ENCODE data around the gene XYLT1. TPM values are rescaled to one million over a fixed set of nuclear protein-coding genes. Genes with fewer than 3 reads are reported as not detected.

The XYLT1 gene
- total and polyA plus RNA-seq, 10 of the 15 experiments (the other 5 are each of a cell fraction or from before 2014, with no cell fraction given): 0.88 to 14.8 (median 5.8) TPM

GRCh38 chr16:17467923-17468540 lies 2.7 kb downstream of the XYLT1 start (continued):
- TF ChIP-seq RELB (IDR thresholded peaks at IDR 0.05; ENCODE audit: low read depth) (0 out of 2 replicates have a peak, but pooled peaks have one; percentile 17), BHLHE40 (IDR thresholded peaks at IDR 0.05; ENCODE audit: borderline replicate concordance in 1 of 2, low read depth in 2 of 2, low read length in 1 of 2) (no peak), MEF2A (IDR thresholded peaks at IDR 0.05; ENCODE audit: insufficient read depth, low read depth, low read length) (no peak), SMC3 (IDR thresholded peaks at IDR 0.05; ENCODE audit: borderline replicate concordance, low read length) (peak; percentile 84), STAT1 (conservative IDR thresholded peaks at IDR 0.05) (no peak), CTCF (IDR thresholded peaks at IDR 0.05 in 2 of 3, conservative IDR thresholded peaks at IDR 0.05 in 1 of 3; ENCODE audit: control insufficient read depth in 2 of 3, extremely low read depth in 1 of 3, insufficient read depth in 1 of 3, low read depth in 3 of 3, low read length in 3 of 3) (peak; percentile 72 to 76 (median 72)), ZBTB4 (CRISPR knock-in tag; IDR thresholded peaks at IDR 0.05) (no peak), SPI1 (IDR thresholded peaks at IDR 0.05; ENCODE audit: borderline replicate concordance, insufficient read depth, low read depth, low read length) (no peak), KAT2A (conservative IDR thresholded peaks at IDR 0.05; ENCODE audit: control insufficient read depth, low read depth, low read length) (no peak)

All from GM12878 (cell line).